ENCODE data around the gene FBXL16. TPM values are rescaled to one million over a fixed set of nuclear protein-coding genes. Genes with fewer than 3 reads are reported as not detected.

FBXL16 gene
- total and polyA plus RNA-seq, 2 donors (not counting 3 experiments of a cell fraction or from before 2014, with no cell fraction given): 0.07 to 0.22 TPM

DNA sequence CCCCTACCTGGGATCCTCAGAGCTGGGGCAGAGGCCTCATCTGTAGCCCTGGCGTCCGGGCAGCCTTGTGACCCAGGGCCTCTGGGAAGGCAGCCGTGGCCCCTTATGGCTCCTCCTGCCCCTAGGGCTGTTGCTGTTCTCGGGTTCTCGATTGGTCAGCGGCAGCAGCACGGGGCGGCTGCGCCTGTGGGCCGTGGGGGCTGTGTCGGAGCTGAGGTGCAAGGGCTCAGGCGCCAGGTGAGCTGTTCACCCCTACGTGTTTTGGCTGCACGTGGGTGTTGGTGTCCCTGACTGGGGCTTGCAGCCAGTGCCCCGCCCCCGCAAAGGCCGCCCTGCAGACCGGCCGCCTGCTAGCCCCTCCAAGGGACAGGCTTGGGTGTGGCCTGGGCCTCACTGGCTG is 43.5 kb downstream of the FBXL16 start:
- Histone ChIP-seq H3K27ac (ENCODE audit: insufficient read depth, low read depth, low read length) (no peak overlapping the region), H3K27me3 (ENCODE audit: control insufficient read depth in 2 of 2, insufficient read depth in 2 of 2, low read length in 2 of 2) (no peaks in the 10 kb centered on the region), H3K9ac (replicated peaks; ENCODE audit: extremely low read depth, insufficient read depth, low read length) (no peak overlapping the region), H3K9me3 (replicated peaks; ENCODE audit: control insufficient read depth, insufficient read depth, low read length) (no peaks in the 10 kb centered on the region), H3K4me3 (replicated peaks in 1 of 3; ENCODE audit: insufficient read depth in 1 of 3, low read depth in 1 of 3, low read length in 3 of 3) (no peak overlapping the region), H3K4me1 (ENCODE audit: control insufficient read depth, extremely low read depth, insufficient read depth, low read length) (no peaks in the 10 kb centered on the region), H3K36me3 (ENCODE audit: control insufficient read depth in 2 of 2, extremely low read depth in 1 of 2, insufficient read depth in 2 of 2, low read length in 2 of 2) (peaks cover 0 to 3% of the 10 kb centered on the region in 2 experiments), H3K9me1 (replicated peaks; ENCODE audit: control insufficient read depth, extremely low read depth, insufficient read depth, low read length) (no peaks in the 10 kb centered on the region), H3K4me2 (ENCODE audit: insufficient read depth, low read length) (no peak overlapping the region), H3K79me2 (ENCODE audit: control insufficient read depth, insufficient read depth, low read length) (no peaks in the 10 kb centered on the region), H2AFZ (ENCODE audit: low read depth, low read length) (no peak overlapping the region), H4K20me1 (replicated peaks; ENCODE audit: control insufficient read depth, extremely low read depth, insufficient read depth, low read length) (no peaks in the 10 kb centered on the region)
- POLR2A ChIA-PET: no interaction called here
- TF ChIP-seq MYC (IDR thresholded peaks at IDR 0.05; ENCODE audit: low read depth, low read length): no peak
- no peak for DNase-seq (ENCODE audit: low read depth, low spot score)
- intact Hi-C loops (cut with micrococcal nuclease) (no loop called here), dilution Hi-C loops (cut with MboI; ENCODE audit: extremely low pct_ligation_motif_present, low sequenced_read_pairs) (no loop called here)
- no peak for FAIRE-seq
- CTCF ChIA-PET: interaction anchor here (0.7 to 1.4 kb wide), 2 partner anchors 24 to 26 kb away, joined by 3 read pairs; partner anchors contain the start of gene METTL26
- no TSS peak for BruUV-seq (replicated peaks)

DNA sequence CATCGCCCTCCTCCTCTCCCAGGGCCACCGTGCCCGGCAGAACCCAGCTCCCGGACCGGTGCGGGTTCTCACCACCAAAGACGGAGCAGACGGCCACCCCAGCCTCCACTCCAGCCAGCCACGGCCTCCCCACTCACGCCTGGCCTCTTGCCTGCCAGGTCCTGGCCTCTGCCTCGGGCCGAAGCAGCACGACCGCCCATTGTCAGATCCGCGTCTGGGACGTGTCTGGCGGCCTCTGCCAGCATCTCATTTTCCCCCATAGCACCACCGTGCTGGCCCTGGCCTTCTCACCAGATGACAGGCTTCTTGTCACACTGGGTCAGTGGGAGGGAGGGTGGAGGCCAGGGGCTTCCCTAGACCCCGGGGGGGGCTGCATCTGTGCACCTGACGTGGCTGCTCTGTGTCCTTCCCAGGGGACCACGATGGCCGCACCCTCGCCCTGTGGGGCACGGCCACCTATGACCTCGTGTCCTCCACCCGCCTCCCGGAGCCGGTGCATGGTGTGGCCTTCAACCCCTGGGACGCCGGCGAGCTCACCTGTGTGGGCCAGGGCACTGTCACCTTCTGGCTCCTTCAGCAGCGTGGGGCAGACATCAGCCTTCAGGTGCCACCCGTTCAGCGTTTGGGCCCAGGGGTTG is 44.3 kb downstream of the FBXL16 start:
- Histone ChIP-seq H3K27me3 (ENCODE audit: control insufficient read depth in 2 of 2, insufficient read depth in 2 of 2, low read length in 2 of 2) (no peaks in the 10 kb centered on the region), H2AFZ (ENCODE audit: low read depth, low read length) (no peak overlapping the region), H3K9ac (replicated peaks; ENCODE audit: extremely low read depth, insufficient read depth, low read length) (no peak overlapping the region), H3K4me1 (ENCODE audit: control insufficient read depth, extremely low read depth, insufficient read depth, low read length) (no peaks in the 10 kb centered on the region), H3K27ac (ENCODE audit: insufficient read depth, low read depth, low read length) (no peak overlapping the region), H3K4me2 (ENCODE audit: insufficient read depth, low read length) (no peak overlapping the region), H3K79me2 (ENCODE audit: control insufficient read depth, insufficient read depth, low read length) (no peaks in the 10 kb centered on the region), H3K36me3 (ENCODE audit: control insufficient read depth in 2 of 2, extremely low read depth in 1 of 2, insufficient read depth in 2 of 2, low read length in 2 of 2) (peaks cover 0 to 3% of the 10 kb centered on the region in 2 experiments), H4K20me1 (replicated peaks; ENCODE audit: control insufficient read depth, extremely low read depth, insufficient read depth, low read length) (no peaks in the 10 kb centered on the region), H3K4me3 (replicated peaks in 1 of 3; ENCODE audit: insufficient read depth in 1 of 3, low read depth in 1 of 3, low read length in 3 of 3) (no peak overlapping the region), H3K9me3 (replicated peaks; ENCODE audit: control insufficient read depth, insufficient read depth, low read length) (no peaks in the 10 kb centered on the region), H3K9me1 (replicated peaks; ENCODE audit: control insufficient read depth, extremely low read depth, insufficient read depth, low read length) (no peaks in the 10 kb centered on the region)
- TF ChIP-seq FOS (IDR thresholded peaks at IDR 0.05; ENCODE audit: borderline replicate concordance, insufficient read depth, low read length) (no peak), JUN (IDR thresholded peaks at IDR 0.05; ENCODE audit: borderline replicate concordance, insufficient read depth, insufficient read length, low read depth) (no peak), POLR2A (IDR thresholded peaks at IDR 0.05; ENCODE audit: low read depth, low read length) (no peak), POLR2AphosphoS5 (IDR thresholded peaks at IDR 0.05; ENCODE audit: insufficient read depth, low read depth, low read length) (no peak), EZH2 (IDR thresholded peaks at IDR 0.05; ENCODE audit: borderline replicate concordance, low read depth, low read length, severe bottlenecking) (no peak), MYC (IDR thresholded peaks at IDR 0.05; ENCODE audit: low read depth, low read length) (no peak), GATA2 (IDR thresholded peaks at IDR 0.05; ENCODE audit: insufficient read depth, insufficient read length, low read depth, low read length) (no peak)
- TF ChIP-seq, protein P1, sequence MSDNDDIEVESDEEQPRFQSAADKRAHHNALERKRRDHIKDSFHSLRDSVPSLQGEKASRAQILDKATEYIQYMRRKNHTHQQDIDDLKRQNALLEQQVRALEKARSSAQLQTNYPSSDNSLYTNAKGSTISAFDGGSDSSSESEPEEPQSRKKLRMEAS (IDR thresholded peaks at IDR 0.05; ENCODE audit: insufficient read depth, insufficient read length): no peak
- TF ChIP-seq, protein P2, sequence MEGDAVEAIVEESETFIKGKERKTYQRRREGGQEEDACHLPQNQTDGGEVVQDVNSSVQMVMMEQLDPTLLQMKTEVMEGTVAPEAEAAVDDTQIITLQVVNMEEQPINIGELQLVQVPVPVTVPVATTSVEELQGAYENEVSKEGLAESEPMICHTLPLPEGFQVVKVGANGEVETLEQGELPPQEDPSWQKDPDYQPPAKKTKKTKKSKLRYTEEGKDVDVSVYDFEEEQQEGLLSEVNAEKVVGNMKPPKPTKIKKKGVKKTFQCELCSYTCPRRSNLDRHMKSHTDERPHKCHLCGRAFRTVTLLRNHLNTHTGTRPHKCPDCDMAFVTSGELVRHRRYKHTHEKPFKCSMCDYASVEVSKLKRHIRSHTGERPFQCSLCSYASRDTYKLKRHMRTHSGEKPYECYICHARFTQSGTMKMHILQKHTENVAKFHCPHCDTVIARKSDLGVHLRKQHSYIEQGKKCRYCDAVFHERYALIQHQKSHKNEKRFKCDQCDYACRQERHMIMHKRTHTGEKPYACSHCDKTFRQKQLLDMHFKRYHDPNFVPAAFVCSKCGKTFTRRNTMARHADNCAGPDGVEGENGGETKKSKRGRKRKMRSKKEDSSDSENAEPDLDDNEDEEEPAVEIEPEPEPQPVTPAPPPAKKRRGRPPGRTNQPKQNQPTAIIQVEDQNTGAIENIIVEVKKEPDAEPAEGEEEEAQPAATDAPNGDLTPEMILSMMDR (IDR thresholded peaks at IDR 0.05; ENCODE audit: extremely low read depth in 1 of 2, insufficient read depth in 1 of 2, low read depth in 1 of 2, low read length in 2 of 2): no peak
- DNase-seq (ENCODE audit: low read depth, low spot score): no peak
- dilution Hi-C loops (cut with MboI; ENCODE audit: extremely low pct_ligation_motif_present, low sequenced_read_pairs) (no loop called here), intact Hi-C loops (cut with micrococcal nuclease) (no loop called here)
- BruUV-seq (replicated peaks): no TSS peak
- ChIA-PET CTCF (interaction anchor here (0.7 to 1.9 kb wide), 10 partner anchors 10 to 135 kb away, joined by 3 to 16 read pairs (median 3); partner anchors contain the start of genes METTL26 and WDR90), POLR2A (interaction anchor here (0.7 kb wide), 1 partner anchor 13 kb away, joined by 3 read pairs; no protein-coding TSS in a partner anchor)
- no peak for FAIRE-seq
